ENCODE measurements around the gene H3-3A.

H3-3A gene

DNA sequence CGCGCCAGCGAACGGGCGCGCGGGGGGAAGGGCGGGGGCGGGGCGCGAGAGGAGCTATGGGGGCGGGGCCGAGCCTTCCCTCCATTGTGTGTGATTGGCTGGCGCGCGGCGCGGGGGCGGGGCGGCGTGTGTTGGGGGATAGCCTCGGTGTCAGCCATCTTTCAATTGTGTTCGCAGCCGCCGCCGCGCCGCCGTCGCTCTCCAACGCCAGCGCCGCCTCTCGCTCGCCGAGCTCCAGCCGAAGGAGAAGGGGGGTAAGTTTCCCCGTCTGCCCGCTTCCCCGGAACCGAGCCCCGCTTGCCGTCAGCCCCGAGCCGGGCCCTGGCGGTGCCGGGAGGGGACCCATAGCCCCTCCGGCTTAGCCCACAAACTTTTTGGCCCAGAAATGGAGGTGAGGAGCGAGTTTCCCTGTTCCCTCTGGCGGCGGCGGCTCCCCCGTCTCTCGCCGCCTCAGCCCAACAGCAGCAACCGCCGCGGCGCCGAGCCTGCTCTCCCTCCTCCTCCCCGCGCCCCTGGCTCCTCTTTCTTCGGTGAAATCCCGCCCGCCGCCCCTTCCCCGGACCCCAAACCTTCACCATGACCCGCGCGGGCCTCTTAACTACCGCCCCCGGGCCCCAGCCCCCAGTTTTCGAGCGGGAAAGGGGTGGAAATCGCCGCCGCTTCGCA, at the start of gene H3-3A:
Gene H3-3A (plus strand): TSS at position 159 of the 666 bp plus-strand sequence. CDS start 1,636 bp downstream, outside the sequence.
- peak; percentile 98 for DNase-seq
- Histone ChIP-seq H3K4me2 (ENCODE audit: low read depth, low read length) (peak within 1 kb of the TSS; percentile 86), H3K27ac (ENCODE audit: low read length) (peak within 1 kb of the TSS; percentile 94), H3F3A (ENCODE audit: insufficient read depth, low read length) (peaks cover 30% of the 10 kb centered on the region), H3K9me3 (replicated peaks; ENCODE audit: insufficient read depth, low read length) (no peaks in the 10 kb centered on the region), H2AFZ (ENCODE audit: low read length) (peak within 1 kb of the TSS; percentile 63), H3K36me3 (replicated peaks; ENCODE audit: insufficient read depth, low read length) (peaks cover 19% of the 10 kb centered on the region), H4K20me1 (ENCODE audit: insufficient read depth, low read length) (peaks cover 40% of the 10 kb centered on the region), H3K9me2 (replicated peaks; ENCODE audit: insufficient read depth, low read length) (no peaks in the 10 kb centered on the region), H3K4me1 (ENCODE audit: low read length) (peaks cover 20% of the 10 kb centered on the region), H3K27me3 (replicated peaks; ENCODE audit: insufficient read depth, low read length) (no peaks in the 10 kb centered on the region), H3K4me3 (ENCODE audit: low read length) (peak within 1 kb of the TSS; percentile 81), H3K79me2 (ENCODE audit: low read length) (peaks cover 60% of the 10 kb centered on the region), H3K9ac (ENCODE audit: low read length) (peak within 1 kb of the TSS; percentile 94)
- TF ChIP-seq, protein P1, sequence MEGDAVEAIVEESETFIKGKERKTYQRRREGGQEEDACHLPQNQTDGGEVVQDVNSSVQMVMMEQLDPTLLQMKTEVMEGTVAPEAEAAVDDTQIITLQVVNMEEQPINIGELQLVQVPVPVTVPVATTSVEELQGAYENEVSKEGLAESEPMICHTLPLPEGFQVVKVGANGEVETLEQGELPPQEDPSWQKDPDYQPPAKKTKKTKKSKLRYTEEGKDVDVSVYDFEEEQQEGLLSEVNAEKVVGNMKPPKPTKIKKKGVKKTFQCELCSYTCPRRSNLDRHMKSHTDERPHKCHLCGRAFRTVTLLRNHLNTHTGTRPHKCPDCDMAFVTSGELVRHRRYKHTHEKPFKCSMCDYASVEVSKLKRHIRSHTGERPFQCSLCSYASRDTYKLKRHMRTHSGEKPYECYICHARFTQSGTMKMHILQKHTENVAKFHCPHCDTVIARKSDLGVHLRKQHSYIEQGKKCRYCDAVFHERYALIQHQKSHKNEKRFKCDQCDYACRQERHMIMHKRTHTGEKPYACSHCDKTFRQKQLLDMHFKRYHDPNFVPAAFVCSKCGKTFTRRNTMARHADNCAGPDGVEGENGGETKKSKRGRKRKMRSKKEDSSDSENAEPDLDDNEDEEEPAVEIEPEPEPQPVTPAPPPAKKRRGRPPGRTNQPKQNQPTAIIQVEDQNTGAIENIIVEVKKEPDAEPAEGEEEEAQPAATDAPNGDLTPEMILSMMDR (IDR thresholded peaks at IDR 0.05; ENCODE audit: low read length), result no peak
- TF ChIP-seq EZH2 (optimal IDR thresholded peaks at IDR 0.05; ENCODE audit: low read depth, low read length) (no peak), EZH2phosphoT487 (IDR thresholded peaks at IDR 0.05; ENCODE audit: low read length) (no peak)

DNA sequence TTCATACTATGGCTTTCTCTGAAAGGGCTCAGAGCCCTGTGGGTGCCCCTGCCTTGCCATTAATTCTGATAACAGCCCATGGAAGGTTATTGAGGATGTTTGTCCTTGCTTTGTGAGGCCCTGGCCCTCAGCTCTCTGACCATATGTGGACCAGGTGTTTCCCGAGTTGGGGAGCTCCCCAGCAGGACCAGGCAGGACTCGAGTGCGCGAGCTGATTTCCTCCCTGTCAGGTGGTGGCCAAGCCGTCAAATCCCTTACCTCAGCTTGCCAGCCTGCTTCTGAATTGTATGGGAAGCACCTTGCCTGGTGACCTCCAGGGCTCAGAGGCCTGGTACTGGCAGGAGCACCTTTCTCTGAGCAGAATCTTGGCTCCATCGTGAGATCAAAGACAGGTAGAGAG, 45.4 kb upstream of the H3-3A start:
- Histone ChIP-seq H3F3A (ENCODE audit: insufficient read depth, low read length) (no peaks in the 10 kb centered on the region), H3K27ac (ENCODE audit: low read length) (no peak overlapping the region), H3K9me2 (replicated peaks; ENCODE audit: insufficient read depth, low read length) (no peaks in the 10 kb centered on the region), H3K4me1 (ENCODE audit: low read length) (no peaks in the 10 kb centered on the region; the same call in 1 of the 2 replicates), H3K9ac (ENCODE audit: low read length) (no peak overlapping the region), H3K4me2 (ENCODE audit: low read depth, low read length) (no peak overlapping the region), H3K79me2 (ENCODE audit: low read length) (no peaks in the 10 kb centered on the region), H3K9me3 (replicated peaks; ENCODE audit: insufficient read depth, low read length) (no peaks in the 10 kb centered on the region), H3K4me3 (ENCODE audit: low read length) (no peak overlapping the region), H4K20me1 (ENCODE audit: insufficient read depth, low read length) (no peaks in the 10 kb centered on the region), H3K27me3 (replicated peaks; ENCODE audit: insufficient read depth, low read length) (no peaks in the 10 kb centered on the region), H2AFZ (ENCODE audit: low read length) (no peak overlapping the region), H3K36me3 (replicated peaks; ENCODE audit: insufficient read depth, low read length) (no peaks in the 10 kb centered on the region)
- TF ChIP-seq, protein P1 (IDR thresholded peaks at IDR 0.05; ENCODE audit: low read length), result no peak
- no peak for TF ChIP-seq EZH2phosphoT487 (IDR thresholded peaks at IDR 0.05; ENCODE audit: low read length)
- no peak for TF ChIP-seq EZH2 (optimal IDR thresholded peaks at IDR 0.05; ENCODE audit: low read depth, low read length)
- DNase-seq, result no peak

DNA sequence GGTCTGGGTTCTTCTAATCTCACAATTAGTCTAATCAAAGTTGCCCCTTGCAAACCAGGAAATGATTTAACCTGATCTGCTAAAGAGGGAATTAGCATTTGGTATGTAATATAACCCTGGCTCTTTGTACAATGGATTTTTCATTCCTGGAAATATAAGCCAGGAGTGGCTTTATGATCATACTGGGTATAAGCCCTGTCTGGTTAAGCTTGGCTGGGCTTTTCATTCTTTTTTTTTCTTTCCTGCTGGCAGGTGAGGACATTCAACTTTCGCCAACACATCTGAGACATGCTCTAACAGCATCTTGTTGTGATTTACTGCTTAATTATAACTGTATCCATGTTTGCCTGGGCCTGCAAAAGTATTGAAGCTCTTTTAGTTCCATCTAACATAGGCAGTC, 42.9 kb upstream of the H3-3A start:
- TF ChIP-seq, protein P1 (IDR thresholded peaks at IDR 0.05; ENCODE audit: low read length), result no peak
- no peak for TF ChIP-seq EZH2 (optimal IDR thresholded peaks at IDR 0.05; ENCODE audit: low read depth, low read length)
- TF ChIP-seq EZH2phosphoT487 (IDR thresholded peaks at IDR 0.05; ENCODE audit: low read length), result no peak
- H2AFZ ChIP-seq (ENCODE audit: low read length), result no peak overlapping the region
- no peak overlapping the region for H3K27ac ChIP-seq (ENCODE audit: low read length)
- no peak overlapping the region for H3K4me2 ChIP-seq (ENCODE audit: low read depth, low read length)
- no peaks in the 10 kb centered on the region for H3K79me2 ChIP-seq (ENCODE audit: low read length)
- H3F3A ChIP-seq (ENCODE audit: insufficient read depth, low read length), result no peaks in the 10 kb centered on the region
- H3K4me1 ChIP-seq (ENCODE audit: low read length), result no peaks in the 10 kb centered on the region; the same call in 1 of the 2 replicates
- no peak overlapping the region for H3K4me3 ChIP-seq (ENCODE audit: low read length)
- H3K9me3 ChIP-seq (replicated peaks; ENCODE audit: insufficient read depth, low read length), result no peaks in the 10 kb centered on the region
- no peaks in the 10 kb centered on the region for H3K36me3 ChIP-seq (replicated peaks; ENCODE audit: insufficient read depth, low read length)
- no peaks in the 10 kb centered on the region for H3K9me2 ChIP-seq (replicated peaks; ENCODE audit: insufficient read depth, low read length)
- no peaks in the 10 kb centered on the region for H3K27me3 ChIP-seq (replicated peaks; ENCODE audit: insufficient read depth, low read length)
- H4K20me1 ChIP-seq (ENCODE audit: insufficient read depth, low read length), result no peaks in the 10 kb centered on the region
- DNase-seq, result no peak
- no peak overlapping the region for H3K9ac ChIP-seq (ENCODE audit: low read length)
